GM19463 (cell line): ENCODE results near the gene SPON1.
"Not testable (repeated sequence)": the region's sequence is repeated elsewhere in the genome, so short reads cannot be mapped to it uniquely, and the experiment has no call there.

ENCODE experiments used
- ATAC-seq: cut with Tn5 transposase; IDR thresholded peaks from one replicate; pipeline ENCODE4 v1.9.1; 2021; ENCODE audit warnings: mild to moderate bottlenecking, moderate library complexity; ENCODE audit not compliant: unreplicated experiment

The SPON1 gene

GRCh38 chr11:14261066-14261465 is 298.5 kb downstream of the SPON1 start:
- ATAC-seq = no peak

GRCh38 chr11:14262271-14262846 is 299.8 kb downstream of the SPON1 start:
- ATAC-seq = no peak

GRCh38 chr11:14264966-14265365 is 302.4 kb downstream of the SPON1 start:
- ATAC-seq = no peak

GRCh38 chr11:14266622-14267021 is 304.1 kb downstream of the SPON1 start:
- ATAC-seq = no peak

DNA sequence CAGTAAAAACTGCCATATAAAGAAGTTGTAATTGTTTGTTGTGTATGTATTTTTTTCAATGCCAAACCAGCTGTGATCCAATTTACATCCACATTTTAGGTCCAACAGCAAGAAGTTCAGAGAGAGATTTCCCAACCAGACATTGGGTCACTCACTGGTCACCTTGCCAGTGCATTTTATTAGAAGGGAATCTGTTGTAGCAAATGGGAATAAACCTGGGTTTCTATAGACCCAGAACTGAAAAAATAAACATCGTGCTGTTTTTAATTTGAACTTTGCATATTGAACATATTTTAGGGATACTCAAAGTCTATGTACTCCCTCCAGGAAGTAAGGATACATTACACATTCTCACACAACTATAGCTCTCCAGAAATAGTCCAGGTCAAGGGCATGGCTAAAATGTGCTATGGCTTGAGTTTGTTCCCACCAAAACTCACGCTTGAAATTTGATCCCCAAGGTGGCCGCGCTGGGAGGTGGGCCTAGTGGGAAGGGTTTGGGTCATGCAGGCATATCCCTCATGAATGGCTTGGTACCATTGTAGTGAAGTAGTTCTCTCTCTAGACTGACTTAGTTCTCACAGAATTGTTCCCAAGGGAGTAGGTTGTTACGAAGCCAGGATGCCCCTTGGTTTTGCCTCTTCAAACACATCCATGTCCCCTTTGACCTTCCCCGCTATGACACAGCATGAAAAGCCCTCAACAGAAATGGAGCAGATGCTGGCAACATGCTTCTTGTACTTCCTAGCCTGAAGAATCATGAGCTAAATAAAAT is 305.5 kb downstream of the SPON1 start:
- no peak for ATAC-seq

GRCh38 chr11:14269692-14270573 is 307.4 kb downstream of the SPON1 start:
- ATAC-seq = no peak

DNA sequence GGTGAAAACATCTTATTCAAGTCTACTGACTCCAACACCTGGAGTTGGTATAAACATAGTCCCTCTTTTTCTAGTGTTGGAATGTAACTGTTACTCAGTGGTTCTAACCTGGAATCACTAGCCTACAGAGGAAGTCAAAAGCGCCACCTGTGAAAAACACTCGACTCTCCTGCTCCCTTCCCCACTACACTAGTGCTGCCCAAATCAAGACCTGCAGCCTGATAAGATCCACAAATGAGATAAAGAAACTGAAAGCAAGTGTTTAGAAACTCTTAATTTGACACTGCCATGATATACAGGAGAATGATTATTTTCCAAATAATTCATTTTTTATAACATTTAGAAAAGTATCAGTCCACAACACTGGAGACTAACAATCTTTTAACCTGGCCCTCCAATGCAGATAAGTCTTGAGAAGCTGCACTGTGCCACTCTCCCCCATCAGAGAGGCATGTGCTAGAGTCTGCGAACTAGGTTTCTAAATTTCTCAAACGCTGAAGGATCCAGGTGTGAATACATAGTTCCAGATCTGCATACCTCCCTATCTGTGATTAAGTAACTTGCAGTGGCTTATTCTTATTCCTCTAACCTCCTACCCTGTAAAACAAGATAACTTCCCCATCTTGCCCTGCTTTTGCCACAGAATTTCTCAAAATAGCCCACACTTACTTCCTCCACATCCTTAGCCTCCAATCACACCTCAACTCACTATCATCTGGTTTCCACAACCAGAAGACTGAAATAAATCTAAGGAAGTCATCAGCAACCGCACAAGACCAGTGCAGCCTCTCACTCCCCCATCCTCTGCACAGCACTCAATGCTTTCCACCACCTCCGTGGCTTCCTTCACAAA is 308.4 kb downstream of the SPON1 start:
- peak; percentile 50 for ATAC-seq

- ATAC-seq = no peak
Observed at GRCh38 chr11:14273895-14274294, 311.4 kb downstream of the SPON1 start.

GRCh38 chr11:14275076-14275475 is 312.6 kb downstream of the SPON1 start:
- ATAC-seq = no peak

DNA sequence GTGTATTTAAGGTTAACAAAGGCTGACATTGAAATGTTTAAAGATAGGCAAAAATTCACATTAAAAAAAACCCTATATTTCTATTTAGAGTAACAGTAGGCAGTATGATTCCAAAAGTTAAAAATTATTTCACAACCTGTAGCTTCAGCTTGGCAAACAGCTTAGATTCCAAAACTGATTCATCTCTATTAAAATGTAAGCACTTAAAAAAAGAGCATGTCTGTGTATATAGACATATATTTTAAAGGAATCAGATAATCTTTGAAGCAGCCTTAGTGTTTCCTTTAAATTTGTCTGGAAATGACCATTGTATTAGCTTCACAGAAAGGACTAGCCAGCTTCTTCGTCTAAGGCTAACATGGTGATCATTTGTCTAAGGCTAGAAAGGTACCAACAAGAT is 316.3 kb downstream of the SPON1 start:
- not testable (repeated sequence) for ATAC-seq

- no peak for ATAC-seq
Observed at GRCh38 chr11:14288189-14288935, 325.8 kb downstream of the SPON1 start.

- no peak for ATAC-seq
Observed at GRCh38 chr11:14290422-14290821, 327.9 kb downstream of the SPON1 start.

- ATAC-seq = no peak
Observed at GRCh38 chr11:14299921-14300320, 337.4 kb downstream of the SPON1 start.

- ATAC-seq = peak; percentile 86
Observed at GRCh38 chr11:14300661-14301304, 338.3 kb downstream of the SPON1 start.

DNA sequence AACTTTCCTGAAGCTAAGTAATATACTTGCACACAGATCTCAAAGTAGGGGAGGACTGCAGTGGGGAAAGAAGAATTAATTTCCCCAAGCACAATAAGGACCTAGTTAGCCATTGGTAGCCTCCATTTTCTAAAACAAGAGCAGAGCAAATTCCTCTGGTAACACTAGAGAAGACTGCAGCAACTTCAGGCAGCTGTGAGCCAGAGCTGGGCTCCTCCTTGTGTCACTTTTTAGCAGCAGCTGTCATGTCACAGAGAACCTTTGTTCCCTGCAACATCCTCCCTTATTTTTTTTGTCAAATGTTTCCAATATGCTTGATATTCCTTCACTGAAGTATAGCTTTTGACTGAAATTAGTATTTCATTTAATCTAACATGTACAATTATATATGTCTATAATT is 342.1 kb downstream of the SPON1 start:
- no peak for ATAC-seq

- ATAC-seq = no peak
Observed at GRCh38 chr11:14305649-14306048, 343.1 kb downstream of the SPON1 start.

- ATAC-seq = no peak
Observed at GRCh38 chr11:14306481-14306880, 344.0 kb downstream of the SPON1 start.

DNA sequence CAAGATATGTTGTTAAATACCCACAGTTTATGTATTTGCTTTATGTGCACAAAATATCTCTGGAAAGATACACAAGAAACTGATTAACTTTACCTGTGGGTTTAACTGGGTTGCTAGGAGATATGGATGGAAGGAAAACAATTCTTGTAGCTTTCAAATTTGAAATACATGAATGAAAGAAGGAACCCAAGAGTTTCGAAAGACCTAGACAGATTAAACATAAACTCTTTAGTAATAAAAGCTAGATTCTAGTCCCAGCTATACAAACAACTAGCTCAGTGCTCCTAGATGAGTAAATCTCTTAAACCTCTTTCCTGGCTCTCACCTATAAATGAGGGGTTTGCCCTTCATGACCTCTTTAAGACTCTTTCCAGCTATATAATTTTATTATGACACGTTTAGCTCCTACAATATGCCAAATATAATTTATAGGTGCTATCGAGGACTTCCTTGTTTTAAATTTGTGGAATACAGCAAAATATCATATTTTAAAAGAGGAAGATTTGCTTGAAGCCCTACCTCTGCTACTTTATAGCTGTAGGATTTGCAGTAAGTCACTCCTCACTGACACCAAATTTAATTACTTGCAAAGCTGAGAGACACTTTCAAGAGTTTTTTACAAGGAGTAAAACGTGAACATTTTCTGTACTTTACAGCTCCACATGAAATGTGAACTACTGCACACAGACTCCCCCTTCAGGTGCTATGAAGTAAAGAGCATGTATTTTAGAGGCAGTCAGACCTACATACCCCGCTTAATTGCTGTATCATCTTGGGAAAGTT is 345.8 kb downstream of the SPON1 start:
- no peak for ATAC-seq

- ATAC-seq = peak; percentile 49
Observed at GRCh38 chr11:14308897-14309387, 346.4 kb downstream of the SPON1 start.
